Measurements from ENCODE around the gene REEP2.
"Not testable (repeated sequence)": the region's sequence is repeated elsewhere in the genome, so short reads cannot be mapped to it uniquely, and the experiment has no call there.

Gene REEP2

GRCh38 chr5:138438724-138439476 lies at the start of gene REEP2:
REEP2 (plus strand) TSS chr5:138439057; CDS start chr5:138439209, 152 bp downstream.
- peak; percentile 72 for DNase-seq

GRCh38 chr5:138389332-138389731 lies 49.5 kb upstream of the REEP2 start:
- no peak for DNase-seq

- not testable (repeated sequence) for DNase-seq
These were observed 48.9 kb upstream of the REEP2 start for GRCh38 chr5:138389911-138390310.

- DNase-seq: no peak
These were observed 46.9 kb upstream of the REEP2 start for GRCh38 chr5:138391859-138392386.

GRCh38 chr5:138402640-138403039 lies 36.2 kb upstream of the REEP2 start:
- DNase-seq: no peak

- no peak for DNase-seq
These were observed 30.8 kb upstream of the REEP2 start for GRCh38 chr5:138408023-138408422.

GRCh38 chr5:138410996-138411640 lies 27.7 kb upstream of the REEP2 start:
- DNase-seq: peak; percentile 26

- no peak for DNase-seq
These were observed 20.4 kb upstream of the REEP2 start for GRCh38 chr5:138418444-138418843.

GRCh38 chr5:138425079-138425478 lies 13.8 kb upstream of the REEP2 start:
- no peak for DNase-seq

- no peak for DNase-seq
These were observed 2.9 kb upstream of the REEP2 start for GRCh38 chr5:138435943-138436342.

GRCh38 chr5:138438003-138438723 lies 694 bp upstream of the REEP2 start:
- DNase-seq: no peak

- DNase-seq: no peak
These were observed 761 bp downstream of the REEP2 start for GRCh38 chr5:138439477-138440158.

- no peak for DNase-seq
These were observed 1.6 kb downstream of the REEP2 start for GRCh38 chr5:138440159-138441073.

- DNase-seq: no peak
These were observed 2.4 kb downstream of the REEP2 start for GRCh38 chr5:138441221-138441620.

GRCh38 chr5:138444078-138444773 lies 5.4 kb downstream of the REEP2 start:
- DNase-seq: no peak

- no peak for DNase-seq
These were observed 6.1 kb downstream of the REEP2 start for GRCh38 chr5:138444774-138445546.

GRCh38 chr5:138445547-138446271 lies 6.9 kb downstream of the REEP2 start:
- DNase-seq: no peak

GRCh38 chr5:138448070-138448469 lies 9.2 kb downstream of the REEP2 start:
- no peak for DNase-seq

Data from activated CD8-positive, alpha-beta memory T cell treated with anti-CD3 and anti-CD28 coated beads, Interleukin-2, amount 50 U/mL, for 4 hours (primary cell).